Endometrium (tissue), 2 donors: ENCODE data around the gene IGFBP7.
A peak's percentile ranks its signal among the peaks of the same experiment; 100 is the strongest.

ENCODE experiments used
- FAIRE-seq: peaks from 2 replicates; lab custom pipeline; 2012; peaks lifted over from hg19 to GRCh38; lab: Jason Lieb, UNC
- donor health status: control.
- donor health status: control.

Gene IGFBP7

DNA sequence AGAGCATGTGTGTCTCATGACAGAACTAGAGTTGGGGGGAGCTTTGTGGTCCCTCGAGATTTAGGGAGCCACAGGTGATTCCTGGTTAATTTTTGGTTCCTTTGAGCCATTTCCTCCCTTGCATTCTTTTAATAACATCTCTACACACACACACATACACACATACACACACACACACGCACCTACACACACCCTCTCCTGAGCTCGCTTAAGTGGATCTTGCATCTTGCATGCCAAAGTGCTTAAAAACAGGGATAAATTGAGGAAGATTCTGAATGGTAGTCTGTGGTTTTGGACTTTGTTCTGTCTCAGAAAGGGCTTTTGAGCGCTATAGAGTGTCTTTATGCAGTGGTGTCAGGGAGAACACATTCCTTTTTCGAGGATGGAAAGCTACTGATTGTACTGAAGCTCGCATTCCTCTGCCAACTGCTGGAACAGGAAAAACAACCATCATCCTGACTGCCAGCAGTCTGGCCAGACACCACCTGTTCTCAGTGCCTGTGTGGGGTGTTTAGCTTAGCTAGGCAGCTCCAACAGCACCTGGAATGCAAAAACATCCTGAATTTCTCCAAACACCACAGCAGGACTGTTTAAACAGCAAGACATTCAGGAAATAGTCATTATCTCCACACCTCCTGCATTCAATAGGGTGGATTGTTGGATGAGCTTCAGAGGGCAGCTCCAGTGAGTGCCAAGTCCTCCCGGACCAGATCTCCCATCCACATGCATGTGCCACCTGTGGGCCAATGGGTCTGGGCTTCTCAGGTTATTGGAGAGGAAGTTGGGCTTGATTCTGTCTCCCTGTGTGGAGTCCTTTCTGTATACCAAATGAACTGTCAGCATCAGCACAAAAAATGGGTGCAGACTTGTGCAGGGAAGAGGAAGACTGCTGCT, 21.9 kb upstream of the IGFBP7 start:
- no peak for FAIRE-seq

DNA sequence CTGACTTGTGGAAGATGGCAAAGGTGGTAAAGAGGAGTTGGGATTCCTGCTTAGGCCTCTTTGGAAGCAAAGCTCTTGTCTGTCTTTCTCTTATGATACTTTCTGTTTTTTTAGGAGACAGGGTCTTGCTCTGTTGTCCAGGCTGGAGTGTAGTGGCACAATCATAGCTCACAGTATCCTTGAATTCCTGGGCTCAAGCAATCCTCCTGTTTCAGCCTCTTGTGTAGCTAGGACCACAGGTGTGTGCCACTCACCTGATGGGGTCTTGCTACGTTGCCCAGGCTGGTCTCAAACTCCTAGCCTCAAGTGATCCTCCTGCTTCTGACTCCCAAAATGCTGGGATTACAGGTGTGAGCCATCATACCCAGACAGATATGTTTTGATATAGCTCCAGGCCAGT, 19.3 kb upstream of the IGFBP7 start:
- FAIRE-seq: no peak

DNA sequence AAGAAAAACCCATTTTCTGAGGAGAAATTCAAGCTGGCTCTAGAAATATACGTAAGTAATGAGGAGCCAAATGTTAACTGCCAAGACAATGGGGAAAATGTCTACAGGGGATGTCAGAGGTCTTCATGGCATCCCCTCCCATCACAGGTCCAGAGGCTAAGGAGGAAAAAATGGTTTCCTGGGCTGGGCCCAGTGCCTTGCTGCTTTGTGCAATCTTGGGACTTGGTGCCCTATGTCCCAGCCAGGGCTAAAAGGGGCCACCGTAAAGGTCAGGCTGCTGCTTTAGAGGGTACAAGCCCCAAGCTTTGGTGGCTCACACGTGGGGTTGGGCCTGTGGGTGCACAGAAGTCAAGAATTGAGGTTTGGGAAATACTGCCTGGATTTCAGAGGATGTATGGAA, 17.2 kb upstream of the IGFBP7 start:
- FAIRE-seq: no peak

DNA sequence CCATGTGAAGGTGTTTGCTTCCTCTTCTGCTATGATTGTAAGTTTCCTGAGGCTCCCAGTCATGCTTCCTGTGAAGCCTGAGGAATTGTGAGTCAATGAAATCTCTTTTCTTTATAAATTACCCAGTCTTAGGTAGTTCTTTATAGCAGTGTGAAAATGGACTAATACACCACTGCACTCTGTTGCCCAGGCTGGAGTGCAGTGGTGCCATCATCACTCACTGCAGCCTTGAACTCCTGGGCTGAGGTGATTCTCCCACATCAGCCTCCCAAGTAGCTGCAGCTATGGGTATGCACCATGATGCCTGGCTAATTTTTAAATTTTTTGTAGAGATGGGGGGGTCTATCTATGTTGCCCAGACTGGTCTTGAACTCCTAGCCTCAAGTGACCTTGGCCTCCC, 15.8 kb upstream of the IGFBP7 start:
- FAIRE-seq: no peak

DNA sequence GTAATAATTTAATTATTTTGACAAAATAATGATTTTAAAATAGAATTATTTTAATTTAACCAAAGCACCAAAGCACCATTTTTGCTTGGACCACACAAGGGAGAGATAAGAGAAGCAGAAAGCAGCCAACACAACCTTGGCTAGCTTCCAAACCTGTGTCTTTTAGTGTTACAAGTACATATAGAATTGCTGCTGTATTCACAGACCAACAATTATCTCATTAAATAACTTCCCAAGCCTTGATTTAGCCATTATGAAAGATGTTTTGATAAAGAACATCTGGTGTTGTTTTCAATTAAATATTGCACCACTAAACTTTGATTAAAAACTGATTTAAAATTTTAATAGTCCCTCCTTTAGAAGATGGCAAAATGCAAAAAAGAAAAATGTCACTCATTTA, 14.0 kb upstream of the IGFBP7 start:
- FAIRE-seq: no peak

DNA sequence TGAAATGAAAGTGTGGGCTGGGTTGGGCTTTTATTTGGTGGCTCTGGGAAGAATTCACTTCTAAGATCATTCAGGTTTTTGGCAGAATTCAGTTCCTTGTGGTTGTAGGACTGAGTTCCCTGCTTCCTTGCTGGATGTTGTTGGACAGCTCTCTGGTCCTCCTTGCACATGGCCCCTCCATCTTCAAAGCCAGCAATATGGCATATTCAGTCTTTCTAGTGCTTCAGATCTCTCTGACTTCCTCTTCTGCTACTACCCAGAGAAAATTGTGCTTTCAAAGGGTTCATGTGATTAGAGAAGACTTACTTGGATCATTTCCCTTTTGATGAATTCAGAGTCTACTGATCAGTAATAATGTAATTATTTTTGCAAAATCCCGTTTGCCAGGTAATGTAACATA, 12.8 kb upstream of the IGFBP7 start:
- FAIRE-seq: no peak

DNA sequence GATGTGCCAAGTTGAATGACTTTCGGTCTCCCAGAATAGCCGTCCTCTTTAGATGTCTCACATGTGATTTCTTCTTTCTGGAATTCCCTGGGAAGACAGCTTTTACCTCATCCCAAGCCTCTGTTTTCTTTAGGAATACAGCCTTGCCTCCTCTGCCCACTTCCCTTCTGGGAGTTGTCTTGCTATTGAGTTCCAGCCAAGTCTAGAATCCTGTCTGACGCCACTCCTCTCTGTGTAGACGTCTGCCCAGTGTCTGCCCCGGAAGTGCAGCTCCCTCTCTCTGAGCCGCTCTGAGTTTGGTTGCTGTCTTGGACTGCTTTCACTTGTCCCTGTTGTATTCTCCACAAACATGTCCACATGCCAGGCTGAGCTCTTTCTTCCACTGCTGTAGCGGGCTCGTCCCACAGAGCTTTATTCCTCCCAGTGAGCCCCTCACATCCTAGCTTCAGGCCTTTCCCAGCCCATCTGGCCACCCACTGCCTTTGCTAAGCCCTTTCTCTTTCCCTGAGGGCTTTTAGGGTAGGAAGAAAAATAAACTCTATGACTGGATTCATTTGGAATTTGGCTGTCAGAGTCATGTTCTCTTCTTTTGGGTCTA, 9.0 kb upstream of the IGFBP7 start:
- FAIRE-seq: peak; percentile 26

DNA sequence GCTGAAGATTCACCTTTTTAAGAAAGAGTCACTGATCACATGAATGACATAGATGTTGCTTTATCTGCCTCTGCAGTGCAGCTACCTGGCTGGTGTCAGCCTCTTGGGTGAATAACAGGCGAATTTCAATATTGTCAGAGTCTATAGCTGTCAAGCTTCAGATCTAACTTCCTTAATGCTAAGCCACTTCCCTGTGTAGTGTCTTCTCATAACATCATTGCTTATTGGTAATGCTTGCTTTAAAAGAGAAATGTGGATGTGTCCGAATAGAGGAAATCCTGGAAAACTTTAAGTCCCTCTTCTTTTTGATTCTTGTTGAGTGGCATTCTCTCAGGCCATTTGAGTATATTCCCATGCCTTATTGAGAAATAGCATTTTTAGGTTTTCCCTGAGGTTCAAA, 7.3 kb upstream of the IGFBP7 start:
- FAIRE-seq: no peak

DNA sequence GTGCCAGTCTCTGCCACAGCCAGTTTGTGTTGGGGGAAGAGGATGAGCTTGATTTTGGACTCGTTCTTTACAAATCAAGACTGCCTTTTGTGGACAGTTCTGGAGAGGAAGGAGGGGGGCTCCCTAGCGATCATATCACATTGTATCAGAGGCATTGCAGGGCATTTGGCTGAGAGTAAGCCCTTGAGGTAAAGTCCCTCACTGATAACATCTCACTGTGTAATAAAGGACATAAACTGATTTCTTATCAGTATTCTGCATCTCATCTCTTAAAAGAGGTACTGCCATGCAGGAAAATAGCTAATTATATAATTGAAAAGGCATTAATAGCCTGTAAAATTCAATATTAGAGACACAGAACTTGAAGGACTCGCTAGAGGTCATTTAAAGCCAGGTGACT, 6.1 kb upstream of the IGFBP7 start:
- no peak for FAIRE-seq

DNA sequence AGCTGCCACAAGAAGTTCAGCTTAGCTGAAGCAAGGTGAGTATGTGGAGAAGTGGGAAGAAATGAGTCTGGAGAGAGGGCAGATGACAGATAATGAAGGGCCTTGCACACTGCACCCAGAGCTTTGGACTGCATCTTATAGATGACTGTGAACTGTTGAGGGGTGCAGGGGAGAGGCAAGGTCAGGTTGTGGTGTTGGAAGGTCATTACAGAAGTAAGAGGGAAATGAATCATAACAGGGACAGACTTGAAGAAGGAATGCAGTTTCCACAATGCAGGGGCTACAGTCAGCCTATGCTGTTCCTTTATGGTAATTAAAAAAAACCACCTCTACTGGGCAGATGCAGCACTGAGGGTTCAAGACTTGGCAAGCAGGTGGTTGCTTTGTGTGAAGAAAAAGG, 4.8 kb upstream of the IGFBP7 start:
- FAIRE-seq: no peak

DNA sequence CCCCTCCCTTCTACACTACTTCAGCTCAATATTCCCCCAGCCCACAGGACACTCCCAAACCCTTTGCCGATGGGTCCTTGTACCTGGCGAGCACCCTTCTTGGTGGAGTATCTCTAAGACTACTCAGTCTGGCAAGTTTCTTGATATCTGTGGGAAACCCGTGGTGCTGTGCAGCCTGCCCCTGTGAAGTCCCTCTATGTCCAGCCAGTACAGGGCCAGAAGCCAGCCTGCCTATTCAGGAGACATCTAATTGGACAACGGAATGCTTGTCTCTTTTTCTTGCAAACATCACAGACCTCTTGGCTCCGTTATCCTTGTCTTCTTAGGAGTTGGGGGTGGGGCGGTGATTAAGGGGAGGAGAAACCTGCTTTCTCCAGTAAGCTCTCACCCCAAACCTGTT, 3.7 kb upstream of the IGFBP7 start:
- FAIRE-seq: no peak

DNA sequence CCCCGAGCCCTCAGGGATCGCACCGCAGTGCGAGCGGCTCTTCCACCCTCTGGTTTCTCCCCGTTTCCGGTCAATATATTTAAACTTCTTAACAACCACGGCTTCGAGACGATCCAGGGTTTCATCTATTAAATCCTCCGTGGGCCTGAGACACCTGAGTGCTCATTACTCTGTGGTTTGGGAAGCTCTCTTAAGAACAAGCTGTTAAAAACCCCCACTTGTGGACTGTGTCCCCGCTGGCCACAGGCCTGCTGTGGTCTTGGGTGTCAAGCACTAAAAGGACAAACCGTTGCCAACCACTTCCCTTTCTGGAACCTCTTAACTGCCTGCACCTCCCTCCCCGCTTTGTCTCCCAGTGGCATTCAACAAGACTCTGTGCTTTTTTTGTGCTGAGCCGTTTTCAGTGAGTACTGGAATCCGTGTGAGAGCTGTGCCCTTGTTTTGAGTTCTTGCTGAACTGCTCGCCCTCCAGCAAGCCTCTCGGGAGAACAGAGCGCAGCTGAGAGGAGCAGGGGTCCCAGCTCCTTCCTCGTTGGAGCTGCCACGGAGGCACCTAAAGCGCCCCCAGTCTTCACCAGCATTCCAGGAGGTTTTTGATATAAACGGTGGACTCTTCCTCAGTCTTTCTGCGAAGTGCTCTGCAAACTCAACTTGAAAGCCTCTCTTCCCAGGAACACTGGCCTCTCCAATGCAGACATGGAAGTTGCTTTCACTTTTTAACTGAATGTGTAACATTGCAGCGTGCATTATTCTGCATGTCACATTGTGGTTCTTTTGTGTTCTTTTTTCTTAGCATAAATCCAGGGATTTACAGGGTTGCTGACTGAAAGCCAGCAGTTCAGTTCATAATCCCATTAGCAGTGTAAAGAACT, 691 bp upstream of the IGFBP7 start:
- peak; percentile 4 for FAIRE-seq

DNA sequence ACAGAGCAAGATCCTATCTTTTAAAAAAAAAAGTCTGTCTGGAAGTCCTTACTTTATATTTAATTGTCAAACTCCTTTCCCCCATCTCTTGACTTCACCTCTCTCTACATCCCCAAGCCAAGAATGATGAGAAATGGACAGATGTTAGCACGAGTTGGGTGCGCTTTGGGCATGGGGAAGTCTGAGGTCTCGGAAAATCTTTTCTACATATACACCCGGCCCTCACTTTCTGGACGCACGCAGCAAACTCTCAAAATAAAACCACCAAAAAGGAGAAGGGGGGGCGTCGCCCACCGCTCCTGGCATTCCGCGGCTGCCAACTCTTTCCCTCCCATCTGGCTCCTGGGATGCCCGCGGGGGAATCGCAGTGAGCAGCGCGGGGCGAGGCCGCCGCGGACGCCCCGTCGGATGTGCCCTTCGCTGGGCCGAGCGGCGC, 756 bp downstream of the IGFBP7 start:
- no peak for FAIRE-seq

DNA sequence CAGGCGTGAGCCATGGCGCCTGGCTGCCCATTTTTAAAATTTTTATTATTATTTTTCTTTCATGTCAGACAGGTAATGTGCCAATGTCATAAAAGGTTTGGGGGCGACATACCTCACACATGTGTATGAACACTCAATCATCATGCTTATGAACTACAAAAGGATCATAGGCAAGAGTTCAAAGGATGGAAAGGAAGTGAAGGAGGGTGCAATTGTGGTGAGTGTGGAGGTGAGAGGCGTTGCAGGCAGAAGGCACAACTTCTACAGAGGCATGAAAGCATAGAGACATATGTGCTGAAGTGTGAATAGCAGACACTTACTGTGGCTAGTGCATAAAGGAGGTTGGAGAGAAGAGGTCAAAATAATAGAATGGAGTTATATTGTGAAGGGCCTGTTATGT, 4.0 kb downstream of the IGFBP7 start:
- FAIRE-seq: no peak

DNA sequence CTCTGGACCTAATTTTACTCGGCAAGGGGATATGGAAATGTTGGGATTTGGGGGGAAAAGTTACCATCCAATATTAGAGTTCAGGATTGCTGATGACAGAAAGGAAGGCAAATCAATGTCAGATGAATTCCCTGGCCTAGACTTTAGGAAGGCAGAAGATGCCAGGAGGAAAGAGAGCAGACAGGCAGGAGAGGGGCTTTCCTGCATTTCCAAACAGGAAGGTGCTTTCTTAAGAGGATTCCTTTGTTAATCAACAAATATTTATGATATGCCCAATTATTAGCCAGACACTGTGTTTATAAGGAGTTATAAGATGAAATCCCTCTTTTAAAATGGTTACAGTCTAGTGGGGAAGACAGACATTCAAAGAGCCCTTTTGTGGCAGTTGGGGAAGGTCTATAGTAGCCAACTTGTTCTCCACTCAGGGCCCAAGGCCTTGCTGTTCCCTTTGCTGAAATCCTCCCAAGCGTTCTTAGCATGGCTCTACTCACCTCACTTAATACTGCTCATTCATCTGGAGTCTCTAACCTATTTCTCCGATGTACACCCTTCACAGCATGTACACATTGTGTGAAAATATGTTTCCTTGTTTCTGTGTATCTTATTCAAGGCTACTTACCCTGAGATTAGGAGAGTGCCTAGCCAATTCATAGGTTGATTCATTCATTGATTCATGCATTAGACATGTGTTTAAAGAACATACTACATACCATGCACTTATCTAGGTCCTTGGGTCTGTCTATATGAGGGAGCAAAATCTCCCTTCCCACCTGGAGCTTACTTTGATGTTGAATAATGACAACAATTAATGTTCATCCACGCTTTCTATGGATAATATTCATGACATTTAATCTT, 5.3 kb downstream of the IGFBP7 start:
- FAIRE-seq: no peak

DNA sequence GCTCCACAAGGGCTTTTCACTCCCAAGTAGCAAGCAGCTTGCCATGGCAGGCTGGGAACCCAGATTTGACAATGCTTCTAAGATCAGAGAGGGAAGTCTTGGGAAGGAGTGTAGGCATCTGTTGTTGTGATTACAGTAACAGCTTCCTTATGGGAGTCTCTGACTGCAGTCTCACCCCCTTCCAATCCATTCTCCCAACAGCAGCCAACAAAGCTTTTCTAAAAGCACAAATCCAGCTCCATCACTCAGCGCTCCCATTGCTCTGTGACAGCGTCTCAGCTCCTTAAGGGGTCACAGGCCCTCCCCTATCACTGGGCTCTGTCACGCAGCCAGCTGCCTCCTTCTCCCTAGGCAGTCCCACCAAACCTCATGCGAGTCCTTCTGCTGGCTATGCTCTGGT, 7.1 kb downstream of the IGFBP7 start:
- FAIRE-seq: no peak

DNA sequence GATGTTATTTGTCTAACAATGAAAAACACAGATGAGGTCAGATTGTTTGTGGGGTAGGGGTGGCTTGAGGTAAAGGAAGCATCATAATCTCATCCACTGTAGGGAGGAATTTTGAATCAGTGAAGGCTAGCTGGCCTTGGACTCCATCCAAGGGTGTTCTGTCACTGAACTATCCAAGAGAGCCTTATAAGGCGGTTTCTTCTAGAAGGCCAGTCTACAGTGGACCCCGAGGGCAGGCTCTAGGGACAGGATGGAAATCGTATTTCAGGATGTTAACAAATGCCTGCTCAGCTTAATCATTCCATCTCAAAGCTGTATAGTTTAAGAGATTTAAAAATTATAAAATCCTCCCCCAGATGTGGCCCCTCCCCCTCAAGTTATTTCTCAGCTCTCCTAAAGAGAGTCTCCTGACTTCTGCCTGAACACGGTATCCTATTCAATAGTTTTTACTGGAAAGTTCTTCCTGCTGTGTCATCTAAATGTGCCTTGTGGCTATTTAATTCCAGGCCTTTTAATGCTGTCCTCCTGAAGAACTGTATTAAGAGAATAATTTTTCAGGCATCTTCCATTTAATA, 8.0 kb downstream of the IGFBP7 start:
- peak; percentile 93 for FAIRE-seq

DNA sequence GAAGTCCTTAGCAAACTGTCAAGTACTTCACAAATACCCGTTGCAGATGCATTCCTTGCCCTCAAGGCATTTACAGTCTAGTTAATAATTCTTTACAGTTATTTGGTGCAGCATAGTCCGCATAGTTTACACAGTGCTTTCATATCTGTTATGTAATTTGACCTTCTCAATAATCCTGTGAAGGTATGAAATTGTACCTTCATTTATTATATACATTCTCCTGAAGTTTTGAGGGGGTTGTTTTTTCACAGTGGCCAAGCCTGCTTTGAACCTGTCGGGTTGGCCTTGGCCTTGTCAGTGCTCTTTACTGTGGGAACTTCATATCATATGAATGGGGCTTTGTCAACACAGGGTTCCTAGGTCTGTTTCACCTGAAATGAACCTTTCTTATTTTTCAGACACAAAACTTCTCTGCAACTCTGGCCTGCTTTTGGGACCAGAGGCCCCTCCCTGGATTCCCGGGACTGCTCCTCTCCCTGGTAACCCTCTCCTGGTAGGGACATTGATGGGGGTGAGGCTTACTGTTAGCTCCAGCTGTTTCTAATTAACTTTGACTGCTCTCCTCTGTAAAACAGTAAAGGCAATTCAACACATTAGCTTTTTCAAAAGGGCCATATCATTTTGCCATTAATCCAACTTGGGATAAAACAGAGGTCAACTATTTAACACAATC, 9.1 kb downstream of the IGFBP7 start:
- FAIRE-seq: peak; percentile 72

DNA sequence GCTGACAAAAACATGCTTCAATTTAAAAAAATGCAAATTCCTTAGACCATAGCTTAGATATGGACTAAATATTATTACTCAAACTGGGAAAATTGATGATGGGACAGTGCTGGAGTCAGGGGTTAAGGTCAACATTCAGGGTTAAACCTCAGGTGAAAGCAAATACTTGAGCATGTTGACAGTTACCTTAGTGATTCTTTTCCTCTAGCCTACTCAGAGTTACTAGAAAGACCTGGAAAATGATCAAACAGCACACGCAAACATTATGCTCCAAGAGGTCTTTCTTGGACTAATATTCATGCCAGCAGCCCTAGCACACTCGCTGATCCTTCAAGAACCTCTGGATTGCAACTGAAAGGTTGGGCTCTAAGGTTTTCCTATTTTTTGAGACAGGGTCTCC, 10.8 kb downstream of the IGFBP7 start:
- FAIRE-seq: no peak

DNA sequence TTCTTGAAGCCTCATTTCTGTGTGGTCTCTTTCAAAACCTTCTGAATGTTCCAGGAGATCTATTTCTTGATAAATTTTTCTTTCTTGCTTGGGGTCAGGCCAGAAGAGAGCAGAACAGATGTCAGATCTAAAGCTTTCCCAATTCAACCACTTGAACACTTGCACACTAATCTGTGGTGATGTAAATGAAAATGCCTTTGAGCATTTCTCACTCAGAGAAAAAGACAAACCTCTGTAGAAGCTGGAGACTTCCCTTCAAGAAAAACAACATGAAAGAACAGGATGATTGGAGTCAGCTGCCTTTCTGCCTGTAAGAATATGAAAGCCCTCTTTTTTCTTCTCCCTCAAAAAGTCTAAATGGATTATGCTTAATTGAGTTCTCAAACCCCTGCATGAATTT, 11.2 kb downstream of the IGFBP7 start:
- FAIRE-seq: peak; percentile 69

DNA sequence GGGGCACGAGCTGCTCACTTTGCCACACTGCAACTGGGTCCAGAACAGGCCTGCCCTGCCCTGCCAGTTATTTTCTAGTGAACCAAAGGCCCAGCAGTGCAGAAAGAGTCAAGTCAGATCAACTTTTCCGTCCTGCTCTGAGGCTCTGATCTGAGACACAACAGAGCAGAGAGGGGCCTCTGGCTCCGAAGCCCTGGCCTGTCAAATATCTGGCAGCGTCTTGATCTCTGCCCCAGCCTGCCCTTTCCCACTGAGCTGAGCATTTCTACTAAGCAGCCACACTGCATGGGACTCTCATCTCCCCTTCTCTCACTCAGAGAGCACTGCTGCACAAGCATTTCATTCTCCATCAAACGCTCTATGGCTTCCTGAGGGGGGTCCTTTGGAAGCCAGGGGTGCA, 11.8 kb downstream of the IGFBP7 start:
- no peak for FAIRE-seq
